Left ventricle myocardium inferior (tissue), 1 donor: ENCODE data around the gene LKAAEAR1. TPM values are rescaled to one million over a fixed set of nuclear protein-coding genes. Genes with fewer than 3 reads are reported as not detected.
"Not testable (repeated sequence)": the region's sequence is repeated elsewhere in the genome, so short reads cannot be mapped to it uniquely, and the experiment has no call there.

ENCODE experiments used
- DNase-seq: peaks from one replicate; pipeline ENCODE4 v3.0.0-alpha.2; 2020
- H3K27ac ChIP-seq: fragments of 200-600 bp; replicated peaks from 2 replicates; pipeline ENCODE4 v1.8.0; 2021
- H3K27me3 ChIP-seq: fragments of 200-600 bp; 2 replicates; pipeline ENCODE4 v1.8.0; 2021; ENCODE audit warnings: low read depth
- H3K36me3 ChIP-seq: fragments of 200-600 bp; 2 replicates; pipeline ENCODE4 v1.8.0; 2021
- H3K4me1 ChIP-seq: fragments of 200-600 bp; 2 replicates; pipeline ENCODE4 v1.8.0; 2021
- H3K4me3 ChIP-seq: fragments of 200-600 bp; 2 replicates; pipeline ENCODE4 v1.8.0; 2021; ENCODE audit warnings: mild to moderate bottlenecking, moderate library complexity
- H3K9me3 ChIP-seq: fragments of 200-600 bp; replicated peaks from 2 replicates; pipeline ENCODE4 v1.8.0; 2021
- CTCF ChIP-seq: fragments of 200-600 bp; IDR thresholded peaks from 2 replicates; pipeline ENCODE4 v1.8.0; 2021; ENCODE audit warnings: antibody characterized with exemption, mild to moderate bottlenecking, borderline replicate concordance
- intact Hi-C: fragments of 100-400 bp; cut with micrococcal nuclease; formaldehyde crosslinking; loops from one replicate; pipeline ENCODE4 v1.11.0; 2022
- total RNA-seq: library from RNA; stranded (reverse); fragmentation: NEBNext Ultra II Directional; extraction: Animal tissue kit (Norgen Biotek cat#: 25700); gene quantifications from one replicate; pipeline ENCODE4 v1.2.1, GENCODE V29; 2021
- donor health status: DM: no; HTN: yes; CAD: no; lungs with severe emphysema.

The LKAAEAR1 gene
- total RNA-seq, 1 donor from 2014 or later: not detected

- no peak for DNase-seq
- H3K4me3 ChIP-seq: no peak overlapping the region
- H3K9me3 ChIP-seq: no peaks in the 10 kb centered on the region
- intact Hi-C loops: no loop called here
- no peak overlapping the region for H3K27ac ChIP-seq
- H3K4me1 ChIP-seq: no peaks in the 10 kb centered on the region
- no peaks in the 10 kb centered on the region for H3K36me3 ChIP-seq
- TF ChIP-seq CTCF: no peak
- peaks cover 40% of the 10 kb centered on the region for H3K27me3 ChIP-seq
Observed at GRCh38 chr20:64121586-64121985, 37.4 kb upstream of the LKAAEAR1 start.

- Histone ChIP-seq H3K4me3 (peak overlapping the region; percentile 29), H3K27ac (no peak overlapping the region), H3K27me3 (peaks cover 33% of the 10 kb centered on the region), H3K4me1 (no peaks in the 10 kb centered on the region), H3K36me3 (no peaks in the 10 kb centered on the region), H3K9me3 (no peaks in the 10 kb centered on the region)
- intact Hi-C loops: no loop called here
- no peak for DNase-seq
- TF ChIP-seq CTCF: no peak
Observed at GRCh38 chr20:64119681-64120341, 35.6 kb upstream of the LKAAEAR1 start.

- Histone ChIP-seq H3K4me1 (no peaks in the 10 kb centered on the region), H3K27me3 (peaks cover 28% of the 10 kb centered on the region), H3K9me3 (no peaks in the 10 kb centered on the region), H3K4me3 (no peak overlapping the region), H3K36me3 (no peaks in the 10 kb centered on the region), H3K27ac (no peak overlapping the region)
- no peak for DNase-seq
- intact Hi-C loops: no loop called here
- TF ChIP-seq CTCF: no peak
Observed at GRCh38 chr20:64119301-64119680, 35.1 kb upstream of the LKAAEAR1 start.

DNA sequence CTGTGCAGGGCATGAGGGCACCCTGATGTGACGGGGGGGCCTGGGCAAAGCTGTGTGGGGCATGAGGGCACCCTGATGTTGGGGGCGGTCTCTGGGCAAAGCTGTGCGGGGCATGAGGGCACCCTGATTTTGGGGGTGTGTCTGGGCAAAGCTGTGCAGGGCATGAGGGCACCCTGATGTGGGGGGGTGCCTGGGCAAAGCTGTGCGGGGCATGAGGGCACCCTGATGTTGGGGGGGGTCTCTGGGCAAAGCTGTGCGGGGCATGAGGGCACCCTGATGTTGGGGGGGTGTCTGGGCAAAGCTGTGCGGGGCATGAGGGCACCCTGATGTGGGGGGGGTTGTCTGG is 33.2 kb upstream of the LKAAEAR1 start:
- H3K4me1 ChIP-seq, DNase-seq, intact Hi-C loops, H3K27ac ChIP-seq, H3K4me3 ChIP-seq, H3K36me3 ChIP-seq, H3K9me3 ChIP-seq: not testable (repeated sequence)
- peaks cover 19% of the 10 kb centered on the region for H3K27me3 ChIP-seq

- no peaks in the 10 kb centered on the region for H3K36me3 ChIP-seq
- no peaks in the 10 kb centered on the region for H3K9me3 ChIP-seq
- peaks cover 12% of the 10 kb centered on the region for H3K27me3 ChIP-seq
- no peak for DNase-seq
- no peak overlapping the region for H3K4me3 ChIP-seq
- intact Hi-C loops: no loop called here
- H3K27ac ChIP-seq: no peak overlapping the region
- H3K4me1 ChIP-seq: no peaks in the 10 kb centered on the region
- no peak for TF ChIP-seq CTCF
Observed at GRCh38 chr20:64116541-64117431, 32.6 kb upstream of the LKAAEAR1 start.

GRCh38 chr20:64116016-64116415 is 31.8 kb upstream of the LKAAEAR1 start:
- H3K27ac ChIP-seq: no peak overlapping the region
- no peaks in the 10 kb centered on the region for H3K36me3 ChIP-seq
- DNase-seq: no peak
- no peak overlapping the region for H3K4me3 ChIP-seq
- no peaks in the 10 kb centered on the region for H3K9me3 ChIP-seq
- TF ChIP-seq CTCF: no peak
- H3K27me3 ChIP-seq: peaks cover 5% of the 10 kb centered on the region
- H3K4me1 ChIP-seq: no peaks in the 10 kb centered on the region
- intact Hi-C loops: no loop called here
